MM.1S (cell line): ENCODE results near the gene UBE2Q1.

Experiments
- DNase-seq: peaks from one replicate; pipeline ENCODE4 v3.0.0-alpha.2; 2015
- H2AFZ ChIP-seq: fragments of 300-600 bp; sonication (generic); 2 replicates; pipeline ENCODE4 v1.6.0; 2016; ENCODE audit warnings: antibody characterized with exemption, low read length
- H3F3A ChIP-seq: fragments of 300-600 bp; sonication (generic); 2 replicates; pipeline ENCODE4 v1.6.1; 2016; ENCODE audit warnings: mild to moderate bottlenecking, antibody characterized with exemption, low read length, moderate library complexity, mixed read lengths; ENCODE audit not compliant: insufficient read depth
- H3K27ac ChIP-seq: fragments of 300-600 bp; sonication (generic); 2 replicates; pipeline ENCODE4 v1.5.1; 2016; ENCODE audit warnings: mild to moderate bottlenecking, low read length
- H3K27me3 ChIP-seq: fragments of 300-600 bp; sonication (generic); replicated peaks from 2 replicates; pipeline ENCODE4 v1.6.0; 2016; ENCODE audit warnings: low read length; ENCODE audit not compliant: insufficient read depth
- H3K36me3 ChIP-seq: fragments of 300-600 bp; sonication (generic); replicated peaks from 2 replicates; pipeline ENCODE4 v1.6.1; 2016; ENCODE audit warnings: mild to moderate bottlenecking, low read length, mixed read lengths; ENCODE audit not compliant: insufficient read depth
- H3K4me1 ChIP-seq: fragments of 300-600 bp; sonication (generic); 2 replicates; pipeline ENCODE4 v1.6.1; 2016; ENCODE audit warnings: low read length, mixed read lengths
- H3K4me2 ChIP-seq: fragments of 300-600 bp; sonication (generic); 2 replicates; pipeline ENCODE4 v1.6.0; 2016; ENCODE audit warnings: low read depth, low read length
- H3K4me3 ChIP-seq: fragments of 300-600 bp; sonication (generic); 2 replicates; pipeline ENCODE4 v1.5.1; 2016; ENCODE audit warnings: low read length, mixed read lengths
- H3K79me2 ChIP-seq: fragments of 300-600 bp; sonication (generic); 2 replicates; pipeline ENCODE4 v1.6.1; 2016; ENCODE audit warnings: mixed run types, low read length, mixed read lengths
- H3K9ac ChIP-seq: fragments of 300-600 bp; sonication (generic); 2 replicates; pipeline ENCODE4 v1.6.1; 2016; ENCODE audit warnings: low read length, mixed read lengths
- H3K9me2 ChIP-seq: fragments of 300-600 bp; sonication (generic); replicated peaks from 2 replicates; pipeline ENCODE4 v1.6.1; 2016; ENCODE audit warnings: mild to moderate bottlenecking, low read length, mixed read lengths; ENCODE audit not compliant: insufficient read depth
- H3K9me3 ChIP-seq: fragments of 300-600 bp; sonication (generic); replicated peaks from 2 replicates; pipeline ENCODE4 v1.6.1; 2016; ENCODE audit warnings: mild to moderate bottlenecking, low read length, mixed read lengths; ENCODE audit not compliant: insufficient read depth
- H4K20me1 ChIP-seq: fragments of 300-600 bp; sonication (generic); 2 replicates; pipeline ENCODE4 v1.6.1; 2016; ENCODE audit warnings: mild to moderate bottlenecking, low read length, moderate library complexity, mixed read lengths; ENCODE audit not compliant: insufficient read depth
- EZH2 ChIP-seq: fragments of 300-600 bp; sonication (generic); optimal IDR thresholded peaks from 2 replicates; pipeline ENCODE3; 2017; ENCODE audit warnings: low read depth, mild to moderate bottlenecking, antibody characterized with exemption, low read length, mixed read lengths
- EZH2phosphoT487 ChIP-seq: fragments of 300-600 bp; sonication (generic); IDR thresholded peaks from 2 replicates; pipeline ENCODE4 v1.6.1; 2018; ENCODE audit warnings: antibody characterized with exemption, low read length
- TF ChIP-seq, protein P1 (sequence below): fragments of 300-600 bp; sonication (generic); IDR thresholded peaks from 2 replicates; pipeline ENCODE4 v1.5.1; 2016; ENCODE audit warnings: antibody characterized with exemption, low read length, mixed read lengths

UBE2Q1 gene

GRCh38 chr1:154605534-154605933 is 47.1 kb upstream of the UBE2Q1 start:
- Histone ChIP-seq H3K79me2 (peaks cover 85% of the 10 kb centered on the region), H4K20me1 (peaks cover 40% of the 10 kb centered on the region), H3K4me1 (peaks cover 24% of the 10 kb centered on the region), H3K36me3 (peaks cover 15% of the 10 kb centered on the region), H3K9me2 (no peaks in the 10 kb centered on the region), H2AFZ (no peak overlapping the region), H3K9ac (no peak overlapping the region), H3K4me2 (no peak overlapping the region), H3K9me3 (no peaks in the 10 kb centered on the region), H3K4me3 (no peak overlapping the region), H3K27me3 (no peaks in the 10 kb centered on the region), H3F3A (peaks cover 20% of the 10 kb centered on the region), H3K27ac (no peak overlapping the region)
- TF ChIP-seq EZH2 (no peak), EZH2phosphoT487 (no peak)
- TF ChIP-seq, protein P1, sequence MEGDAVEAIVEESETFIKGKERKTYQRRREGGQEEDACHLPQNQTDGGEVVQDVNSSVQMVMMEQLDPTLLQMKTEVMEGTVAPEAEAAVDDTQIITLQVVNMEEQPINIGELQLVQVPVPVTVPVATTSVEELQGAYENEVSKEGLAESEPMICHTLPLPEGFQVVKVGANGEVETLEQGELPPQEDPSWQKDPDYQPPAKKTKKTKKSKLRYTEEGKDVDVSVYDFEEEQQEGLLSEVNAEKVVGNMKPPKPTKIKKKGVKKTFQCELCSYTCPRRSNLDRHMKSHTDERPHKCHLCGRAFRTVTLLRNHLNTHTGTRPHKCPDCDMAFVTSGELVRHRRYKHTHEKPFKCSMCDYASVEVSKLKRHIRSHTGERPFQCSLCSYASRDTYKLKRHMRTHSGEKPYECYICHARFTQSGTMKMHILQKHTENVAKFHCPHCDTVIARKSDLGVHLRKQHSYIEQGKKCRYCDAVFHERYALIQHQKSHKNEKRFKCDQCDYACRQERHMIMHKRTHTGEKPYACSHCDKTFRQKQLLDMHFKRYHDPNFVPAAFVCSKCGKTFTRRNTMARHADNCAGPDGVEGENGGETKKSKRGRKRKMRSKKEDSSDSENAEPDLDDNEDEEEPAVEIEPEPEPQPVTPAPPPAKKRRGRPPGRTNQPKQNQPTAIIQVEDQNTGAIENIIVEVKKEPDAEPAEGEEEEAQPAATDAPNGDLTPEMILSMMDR: no peak
- DNase-seq: no peak

- no peak for TF ChIP-seq EZH2phosphoT487
- no peak overlapping the region for H2AFZ ChIP-seq
- no peak for DNase-seq
- no peak overlapping the region for H3K27ac ChIP-seq
- no peak overlapping the region for H3K4me2 ChIP-seq
- H3K36me3 ChIP-seq: peaks cover 15% of the 10 kb centered on the region
- H3K9me2 ChIP-seq: no peaks in the 10 kb centered on the region
- H3K4me3 ChIP-seq: no peak overlapping the region
- peaks cover 2% of the 10 kb centered on the region; the same call in 1 of the 2 replicates for H3F3A ChIP-seq
- peaks cover 8% of the 10 kb centered on the region for H3K4me1 ChIP-seq
- H3K27me3 ChIP-seq: no peaks in the 10 kb centered on the region
- peaks cover 47% of the 10 kb centered on the region for H4K20me1 ChIP-seq
- H3K9me3 ChIP-seq: no peaks in the 10 kb centered on the region
- H3K79me2 ChIP-seq: peaks cover 98% of the 10 kb centered on the region
- no peak overlapping the region for H3K9ac ChIP-seq
These were observed 44.9 kb upstream of the UBE2Q1 start for GRCh38 chr1:154603317-154603716.

DNA sequence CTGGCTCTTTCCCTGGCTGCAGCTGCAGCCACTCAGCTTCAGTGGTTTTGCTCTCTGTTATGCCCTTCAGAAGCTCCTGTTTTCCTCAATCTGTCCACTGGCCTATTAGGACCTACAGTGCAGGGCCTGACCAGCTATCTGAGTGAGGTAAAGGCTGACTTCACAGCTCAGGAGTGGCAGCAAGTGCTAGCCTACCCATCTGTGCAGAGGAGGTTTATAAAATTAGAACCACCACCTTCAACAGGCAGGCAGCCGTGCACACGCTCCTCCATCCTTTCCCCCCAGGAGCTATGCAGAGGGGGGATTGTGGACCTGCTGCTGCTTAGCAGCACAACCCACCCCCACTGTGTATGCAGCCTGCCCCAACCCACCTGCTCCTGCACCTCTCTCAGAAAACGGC is 41.2 kb upstream of the UBE2Q1 start:
- Histone ChIP-seq H3K4me3 (no peak overlapping the region), H3K36me3 (peaks cover 42% of the 10 kb centered on the region), H3K4me1 (no peaks in the 10 kb centered on the region), H3K9ac (no peak overlapping the region), H2AFZ (no peak overlapping the region), H3K27me3 (no peaks in the 10 kb centered on the region), H3K9me3 (no peaks in the 10 kb centered on the region), H3K79me2 (peaks cover 94% of the 10 kb centered on the region), H3F3A (no peaks in the 10 kb centered on the region), H4K20me1 (peaks cover 37% of the 10 kb centered on the region), H3K4me2 (no peak overlapping the region), H3K27ac (no peak overlapping the region), H3K9me2 (no peaks in the 10 kb centered on the region)
- TF ChIP-seq, protein P1: no peak
- TF ChIP-seq EZH2 (no peak), EZH2phosphoT487 (no peak)
- no peak for DNase-seq

GRCh38 chr1:154598871-154599635 is 40.6 kb upstream of the UBE2Q1 start:
- Histone ChIP-seq H3K9ac (no peak overlapping the region), H4K20me1 (peaks cover 31% of the 10 kb centered on the region), H3K9me2 (no peaks in the 10 kb centered on the region), H3F3A (no peaks in the 10 kb centered on the region), H3K27me3 (no peaks in the 10 kb centered on the region), H3K9me3 (no peaks in the 10 kb centered on the region), H2AFZ (no peak overlapping the region), H3K4me1 (no peaks in the 10 kb centered on the region), H3K27ac (no peak overlapping the region), H3K4me2 (no peak overlapping the region), H3K36me3 (peaks cover 45% of the 10 kb centered on the region), H3K79me2 (peaks cover 91% of the 10 kb centered on the region), H3K4me3 (no peak overlapping the region)
- TF ChIP-seq EZH2phosphoT487: no peak
- no peak for TF ChIP-seq EZH2
- TF ChIP-seq, protein P1: no peak
- no peak for DNase-seq
